LNCAP (cell line): ENCODE results near the gene LAMA3.

Experiments used
- CTCF ChIP-seq: fragments of 450-650 bp; IDR thresholded peaks from 2 replicates; pipeline ENCODE4 v1.5.1; 2017; ENCODE audit warnings: mild to moderate bottlenecking

The LAMA3 gene

DNA sequence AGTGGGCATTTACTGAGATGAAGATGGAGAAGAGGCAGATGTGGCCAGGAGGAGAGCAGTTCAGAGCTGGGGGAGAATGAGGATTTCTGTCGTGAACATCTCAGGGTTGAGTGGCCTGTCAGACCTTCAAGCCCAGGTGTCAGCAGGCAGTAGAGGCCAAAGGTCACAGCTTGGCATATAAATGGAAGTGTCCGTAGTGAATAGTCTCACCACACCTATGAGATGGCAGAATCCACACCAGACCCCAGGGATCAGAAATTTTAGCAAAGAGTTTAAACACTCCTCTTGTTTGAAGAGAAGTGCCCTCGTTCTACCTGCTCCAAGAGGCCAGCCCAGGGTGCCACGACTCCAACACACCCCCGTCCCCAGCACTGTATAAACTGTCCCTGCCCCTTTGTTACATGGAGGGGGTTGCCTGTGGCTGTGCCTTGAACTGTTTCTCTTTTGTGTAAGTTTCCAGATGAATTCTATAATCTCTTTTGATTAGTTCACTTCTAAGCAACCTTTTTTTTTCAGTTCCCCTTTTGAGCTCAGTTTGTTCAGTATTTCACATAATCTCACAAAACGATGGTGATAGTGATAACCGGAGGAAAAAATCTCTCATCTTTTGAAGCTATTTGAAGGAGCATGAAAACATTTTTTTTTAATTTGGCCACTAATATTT, 256.3 kb downstream of the LAMA3 start:
- no peak for TF ChIP-seq CTCF

- no peak for TF ChIP-seq CTCF
Observed at GRCh38 chr18:23949863-23950262, 260.6 kb downstream of the LAMA3 start.

DNA sequence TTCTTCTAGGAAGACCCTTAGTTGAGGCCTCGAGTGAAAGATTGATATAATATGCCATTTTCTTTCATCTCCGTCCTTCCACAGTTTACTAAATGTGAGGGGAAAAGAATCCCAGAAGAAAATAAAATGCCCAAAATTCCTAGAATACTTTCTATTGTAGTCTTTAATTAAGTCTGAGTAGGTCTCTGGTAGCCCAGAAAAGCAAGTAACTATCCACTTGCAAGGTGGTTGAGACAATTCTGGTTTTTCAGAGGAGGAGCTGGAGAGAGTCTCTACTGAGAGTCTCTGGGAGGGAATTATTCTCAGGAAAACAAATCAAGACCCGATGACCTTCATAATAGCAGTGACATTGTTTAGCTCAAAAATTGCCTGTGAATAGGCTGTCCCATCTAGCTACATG, 261.4 kb downstream of the LAMA3 start:
- TF ChIP-seq CTCF = no peak

DNA sequence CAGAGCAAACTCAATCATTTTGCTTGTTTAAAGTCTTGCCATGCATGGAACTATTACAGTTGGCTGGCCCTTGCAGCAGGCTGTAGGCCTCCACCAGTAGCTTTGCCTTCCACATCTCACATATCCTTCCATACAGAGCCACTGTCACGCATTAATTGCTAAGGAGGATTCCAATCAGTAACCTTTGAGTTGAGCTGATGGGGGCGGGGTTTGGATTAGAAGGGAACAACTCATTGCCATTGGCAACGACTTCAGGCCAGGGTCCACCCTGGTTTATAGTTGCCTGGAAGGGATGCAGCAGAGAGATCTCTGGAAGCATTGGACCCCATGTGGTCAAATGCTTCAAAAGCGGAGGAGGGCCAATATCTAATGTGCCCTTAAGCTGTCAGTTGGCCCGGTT, 262.0 kb downstream of the LAMA3 start:
- TF ChIP-seq CTCF = no peak

DNA sequence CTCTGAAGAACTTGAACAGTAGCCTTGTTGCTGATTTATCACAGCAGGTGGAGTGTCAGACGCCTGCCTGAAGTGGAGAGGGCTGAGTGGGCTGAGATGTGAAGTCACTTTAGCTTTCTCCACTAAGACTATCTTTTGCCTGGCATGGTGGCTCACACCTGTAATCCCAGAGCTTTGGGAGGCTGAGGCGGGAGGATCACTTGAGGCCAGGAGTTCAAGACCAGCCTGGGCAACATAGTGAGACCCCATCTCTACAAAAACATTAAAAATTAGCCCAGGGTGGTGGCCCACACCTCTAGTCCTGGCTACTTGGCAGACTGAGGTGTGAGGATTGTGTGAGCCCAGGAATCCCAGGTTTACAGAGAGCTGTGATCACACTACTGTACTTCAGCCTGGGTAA, 264.7 kb downstream of the LAMA3 start:
- no peak for TF ChIP-seq CTCF

- TF ChIP-seq CTCF = no peak
Observed at GRCh38 chr18:23956483-23956882, 267.2 kb downstream of the LAMA3 start.

DNA sequence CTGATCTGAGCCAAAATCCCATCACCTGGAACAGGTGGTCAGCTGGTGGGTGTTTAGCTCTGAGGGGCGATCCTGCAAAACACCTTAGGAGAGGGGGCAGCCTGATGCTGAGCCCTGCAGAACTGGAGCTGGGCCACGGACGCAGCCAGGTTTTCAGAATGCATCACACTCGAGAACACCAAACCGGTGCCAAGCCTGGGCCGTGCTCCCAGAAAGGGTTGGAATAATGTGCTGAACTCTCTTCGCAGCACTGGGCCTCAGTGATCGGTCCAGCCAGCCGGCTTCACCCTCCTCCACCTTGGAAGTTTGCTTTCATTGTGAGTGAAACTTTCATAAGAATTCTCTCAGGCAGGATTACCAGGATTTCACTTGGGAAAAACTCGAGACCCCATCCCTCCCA, 268.8 kb downstream of the LAMA3 start:
- no peak for TF ChIP-seq CTCF
